H7 (cell line): ENCODE measurements around the gene RPUSD3. TPM values are rescaled to one million over a fixed set of nuclear protein-coding genes. Genes with fewer than 3 reads are reported as not detected.
"Not testable (repeated sequence)": the region's sequence is repeated elsewhere in the genome, so short reads cannot be mapped to it uniquely, and the experiment has no call there.

Source experiments
- DNase-seq: peaks from one replicate; pipeline ENCODE4 v3.0.0; 2012
- H3K27me3 ChIP-seq: 2 replicates; pipeline ENCODE4 v1.6.0; 2011; ENCODE audit warnings: mild to moderate bottlenecking, low read length; ENCODE audit not compliant: control insufficient read depth, insufficient read depth
- H3K36me3 ChIP-seq: replicated peaks from 2 replicates; pipeline ENCODE4 v1.5.1; 2011; ENCODE audit warnings: low read length; ENCODE audit not compliant: control insufficient read depth, insufficient read depth
- H3K4me3 ChIP-seq: 2 replicates; pipeline ENCODE4 v1.5.1; 2011; ENCODE audit warnings: low read depth, mild to moderate bottlenecking, control low read depth, low read length, moderate library complexity; ENCODE audit not compliant: insufficient read depth
- total RNA-seq: library from RNA; depleted of rRNA; stranded (reverse); fragments of >200 nt; shearing (Covaris generic); gene quantifications from 2 replicates; pipeline ENCODE4 v1.2.3, GENCODE V29; 2014

The RPUSD3 gene
- total RNA-seq, 1 experiment from 2014 or later, result 117 TPM

DNA sequence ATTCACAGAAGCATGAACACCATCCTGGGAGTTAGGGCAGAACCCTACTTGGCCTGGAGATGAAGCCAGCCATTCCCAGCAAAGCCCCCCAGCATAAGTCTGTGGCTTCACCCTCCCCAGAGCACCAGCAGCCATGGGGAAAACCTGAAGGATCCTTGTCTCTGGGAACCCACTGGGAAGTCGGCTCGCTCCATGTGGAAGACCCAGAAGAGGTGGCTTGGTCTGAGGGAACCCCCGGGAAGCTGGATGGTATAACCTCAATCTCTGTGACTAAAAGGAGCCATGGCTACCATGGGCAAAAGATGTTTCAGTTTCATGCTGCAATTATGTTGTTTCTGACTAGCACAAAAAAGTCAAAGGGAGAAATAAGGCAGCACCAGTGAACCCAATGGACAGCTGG lies 11.8 kb upstream of the RPUSD3 start:
- H3K27me3 ChIP-seq, result no peaks in the 10 kb centered on the region
- H3K36me3 ChIP-seq, result no peaks in the 10 kb centered on the region
- DNase-seq, result no peak
- no peak overlapping the region for H3K4me3 ChIP-seq

DNA sequence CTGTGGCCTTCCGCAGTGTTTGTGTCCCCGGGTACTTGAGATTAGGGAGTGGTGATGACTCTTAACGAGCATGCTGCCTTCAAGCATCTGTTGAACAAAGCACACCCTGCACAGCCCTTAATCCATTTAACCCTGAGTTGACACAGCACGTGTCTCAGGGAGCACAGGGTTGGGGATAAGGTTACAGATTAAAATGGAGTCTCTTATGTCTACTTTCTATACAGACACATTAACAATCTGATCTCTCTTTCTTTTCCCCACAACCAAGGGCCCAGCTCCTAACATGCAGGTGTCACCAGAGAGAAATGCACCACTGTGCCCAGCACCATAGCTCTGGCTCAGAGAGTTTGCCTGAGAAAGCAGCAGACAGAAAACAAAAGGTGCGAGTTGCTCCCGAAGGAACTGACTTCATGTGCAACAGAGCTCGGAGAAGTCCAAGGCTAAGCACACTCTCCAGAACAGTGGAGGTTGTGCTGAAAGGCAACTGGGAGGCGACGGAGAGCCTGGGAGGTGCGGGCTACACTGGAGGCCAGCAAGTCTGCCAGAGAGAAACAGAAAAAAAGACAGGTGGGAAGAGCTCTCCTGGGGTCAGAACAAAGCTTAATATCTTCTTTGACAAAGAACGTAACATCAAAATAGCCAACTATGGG lies 10.6 kb upstream of the RPUSD3 start:
- not testable (repeated sequence) for DNase-seq, H3K4me3 ChIP-seq, H3K36me3 ChIP-seq

DNA sequence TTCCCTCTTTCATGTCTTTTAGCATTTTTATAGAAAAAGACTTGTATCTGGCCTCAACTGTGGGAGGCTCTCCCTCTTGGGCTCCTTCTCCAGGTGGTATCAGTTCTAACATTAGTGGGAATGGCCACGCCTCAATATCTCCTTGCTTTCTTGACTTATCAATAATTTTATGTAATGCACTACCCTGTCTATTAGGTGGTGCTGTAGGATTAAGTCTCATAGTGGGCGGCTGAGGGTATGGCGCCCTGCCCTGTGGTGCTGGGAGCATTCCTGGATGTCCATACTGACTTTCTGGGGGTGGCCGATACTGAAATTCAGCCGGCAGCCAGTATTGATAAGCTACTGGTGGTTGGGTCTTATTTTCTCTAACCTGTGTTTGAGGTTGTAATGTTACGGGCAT lies 8.7 kb upstream of the RPUSD3 start:
- no peaks in the 10 kb centered on the region for H3K36me3 ChIP-seq
- H3K27me3 ChIP-seq, result no peaks in the 10 kb centered on the region
- DNase-seq, result no peak
- H3K4me3 ChIP-seq, result no peak overlapping the region

More for the DNA sequence above, 10.6 kb upstream of the RPUSD3 start:
- H3K27me3 ChIP-seq, result not testable (repeated sequence)

DNA sequence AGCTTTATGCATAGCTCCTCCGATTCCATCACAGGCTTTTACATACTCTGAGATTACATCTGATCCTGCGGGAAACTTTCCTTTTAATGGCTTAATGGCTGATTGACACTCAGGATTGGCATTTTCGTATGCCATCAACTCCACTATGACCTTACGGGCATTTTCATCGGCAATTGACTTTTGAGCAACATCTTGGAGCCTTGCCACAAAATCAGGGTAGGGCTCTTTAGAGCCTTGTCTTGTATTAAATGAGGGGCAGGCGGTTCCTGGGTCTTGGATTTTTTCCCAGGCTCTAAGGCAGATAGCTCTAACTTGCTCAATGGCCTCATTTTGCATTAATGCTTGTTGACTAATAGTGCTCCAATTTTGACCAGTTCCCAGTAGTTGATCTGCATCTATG lies 8.1 kb upstream of the RPUSD3 start:
- not testable (repeated sequence) for DNase-seq, H3K27me3 ChIP-seq, H3K36me3 ChIP-seq, H3K4me3 ChIP-seq

DNA sequence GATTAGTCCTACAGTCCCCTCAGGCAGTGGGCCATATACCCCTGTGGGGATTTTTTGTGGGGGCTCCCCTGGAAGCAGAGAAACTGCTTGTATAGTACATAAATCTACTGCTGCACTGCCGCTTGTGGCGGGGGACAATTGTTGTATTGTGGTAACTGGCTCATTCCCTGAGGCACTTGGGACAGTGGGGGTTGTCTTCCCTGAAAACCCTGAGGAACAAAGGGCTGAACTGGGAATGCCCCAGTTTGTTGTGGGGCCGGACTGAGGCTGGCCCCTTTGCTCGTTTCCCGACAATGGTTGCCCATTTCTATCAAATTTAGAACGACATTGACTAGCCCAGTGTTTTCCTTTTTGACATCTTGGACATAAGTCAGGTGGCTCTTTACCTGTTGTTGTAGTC lies 7.6 kb upstream of the RPUSD3 start:
- H3K27me3 ChIP-seq, H3K4me3 ChIP-seq, H3K36me3 ChIP-seq, DNase-seq: not testable (repeated sequence)

DNA sequence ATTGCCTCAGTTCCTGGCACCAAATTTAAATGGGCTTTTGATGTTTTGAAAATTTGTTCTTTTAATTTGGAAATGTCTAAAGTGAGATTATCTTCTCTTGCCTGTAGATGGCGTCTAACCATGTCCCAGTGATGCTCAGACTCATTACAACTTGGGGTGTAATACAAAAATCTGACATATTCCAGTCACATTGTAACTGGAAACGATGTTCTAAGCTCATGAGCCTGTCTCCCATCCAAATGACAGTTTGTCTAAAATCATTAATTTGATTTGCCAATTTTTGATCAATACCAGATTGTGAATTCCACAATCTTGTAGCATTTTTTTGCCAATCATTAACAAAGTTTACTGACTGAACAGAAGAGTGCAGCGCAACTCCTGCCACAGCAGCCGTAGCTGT lies 5.1 kb upstream of the RPUSD3 start:
- not testable (repeated sequence) for DNase-seq, H3K4me3 ChIP-seq, H3K27me3 ChIP-seq, H3K36me3 ChIP-seq

DNA sequence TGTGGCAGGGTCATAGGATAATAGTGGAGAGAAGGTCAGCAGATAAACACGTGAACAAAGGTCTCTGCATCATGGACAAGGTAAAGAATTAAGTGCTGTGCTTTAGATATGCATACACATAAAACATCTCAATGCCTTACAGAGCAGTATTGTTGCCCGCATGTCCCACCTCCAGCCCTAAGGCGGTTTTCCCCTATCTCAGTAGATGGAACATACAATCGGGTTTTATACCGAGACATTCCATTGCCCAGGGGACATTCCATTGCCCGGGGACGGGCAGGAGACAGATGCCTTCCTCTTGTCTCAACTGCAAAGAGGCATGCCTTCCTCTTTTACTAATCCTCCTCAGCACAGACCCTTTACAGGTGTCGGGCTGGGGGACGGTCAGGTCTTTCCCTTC lies 4.1 kb upstream of the RPUSD3 start:
- not testable (repeated sequence) for DNase-seq, H3K27me3 ChIP-seq, H3K4me3 ChIP-seq, H3K36me3 ChIP-seq

DNA sequence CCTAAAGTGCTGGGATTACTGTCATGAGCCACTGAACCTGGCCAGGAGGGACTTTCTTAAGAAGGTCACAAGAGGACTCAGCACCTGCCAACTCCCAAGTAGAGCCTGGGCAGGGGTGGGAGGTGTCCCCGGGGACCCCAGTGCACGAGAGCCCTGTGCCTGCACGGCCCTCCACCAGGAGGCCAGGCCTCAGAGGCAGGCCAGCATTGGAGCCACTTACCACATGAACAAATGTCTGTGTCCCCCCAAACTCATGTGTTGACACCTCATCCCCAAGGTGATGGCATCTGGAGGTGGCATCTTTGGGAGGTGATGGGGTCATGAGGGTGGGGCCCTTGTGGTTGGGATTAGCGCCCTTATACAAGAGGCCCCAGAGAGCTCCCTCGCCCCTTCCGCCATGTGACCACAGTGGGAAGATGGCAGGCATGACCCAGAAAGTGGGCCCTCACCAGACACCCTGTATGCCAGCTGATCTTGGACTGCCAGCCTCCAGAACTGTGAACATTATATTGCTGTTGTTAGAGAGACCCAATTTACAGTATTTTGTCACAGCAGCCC lies 3.2 kb upstream of the RPUSD3 start:
- no peaks in the 10 kb centered on the region for H3K27me3 ChIP-seq
- H3K36me3 ChIP-seq, result peaks cover under 1% of the 10 kb centered on the region
- DNase-seq, result no peak
- no peak overlapping the region for H3K4me3 ChIP-seq

DNA sequence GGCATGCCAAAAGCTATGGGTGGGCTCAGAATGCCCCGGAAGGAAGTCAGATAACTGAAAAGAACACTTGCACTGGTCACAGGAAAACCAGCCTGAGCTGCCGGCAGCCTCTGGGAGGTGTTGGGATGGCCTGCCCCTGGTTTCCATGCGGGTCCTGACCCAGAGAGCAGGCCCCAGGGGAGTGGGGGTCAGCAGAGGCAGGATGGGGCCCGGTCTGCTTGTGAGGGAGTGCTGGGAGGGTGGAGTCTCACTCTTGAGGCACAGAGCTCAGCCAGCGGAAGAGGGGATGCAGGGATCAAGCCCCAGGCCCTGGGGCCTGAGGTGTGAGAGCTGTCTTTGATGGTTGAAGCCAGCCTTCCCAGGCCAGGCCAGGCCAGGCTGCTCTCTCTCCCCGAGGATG lies 2.4 kb upstream of the RPUSD3 start:
- peaks cover 8% of the 10 kb centered on the region for H3K36me3 ChIP-seq
- H3K4me3 ChIP-seq, result no peak overlapping the region
- DNase-seq, result peak; percentile 24
- H3K27me3 ChIP-seq, result no peaks in the 10 kb centered on the region

DNA sequence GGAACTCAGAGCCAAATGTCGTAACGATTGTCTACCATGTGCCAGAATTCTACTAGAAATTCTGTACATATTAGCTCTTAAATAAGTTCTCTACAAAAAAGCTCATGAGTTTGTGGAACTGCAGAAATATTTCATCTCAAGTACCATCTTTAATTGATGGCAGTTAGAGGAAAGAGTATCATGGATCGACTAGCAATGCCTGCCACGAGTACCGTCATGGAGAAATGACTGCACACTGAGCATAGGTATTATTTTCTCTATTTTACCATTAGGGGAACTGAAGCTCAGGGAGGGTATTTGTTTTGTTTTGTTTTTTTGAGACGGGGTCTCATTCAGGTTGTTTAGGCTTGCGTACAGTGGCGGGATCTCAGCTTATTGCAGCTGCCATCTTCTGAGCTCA lies 2.8 kb downstream of the RPUSD3 start:
- Histone ChIP-seq H3K4me3 (no peak overlapping the region), H3K36me3 (peaks cover 26% of the 10 kb centered on the region), H3K27me3 (no peaks in the 10 kb centered on the region)
- DNase-seq, result no peak

DNA sequence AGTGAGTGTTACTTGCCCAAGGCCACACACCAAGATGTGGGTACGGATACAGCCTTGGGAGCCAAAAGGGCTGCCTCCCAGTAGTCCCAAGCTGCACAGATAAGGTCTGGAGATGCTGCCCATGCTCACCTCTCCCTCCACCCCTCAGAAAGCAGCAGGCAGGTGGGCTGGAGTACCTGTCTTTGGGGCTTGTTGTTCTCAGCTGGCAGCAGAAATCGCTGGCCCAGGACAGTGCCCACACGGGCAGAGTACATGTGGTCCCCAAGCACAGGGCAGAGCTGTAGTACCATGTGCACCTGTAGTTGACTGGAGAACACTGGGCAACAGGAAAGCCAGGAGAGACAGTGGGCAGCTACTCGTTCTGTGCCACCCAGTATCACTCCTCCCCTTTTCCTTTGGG lies 5.0 kb downstream of the RPUSD3 start:
- H3K4me3 ChIP-seq, result no peak overlapping the region
- no peak for DNase-seq
- H3K27me3 ChIP-seq, result no peaks in the 10 kb centered on the region
- peaks cover 28% of the 10 kb centered on the region for H3K36me3 ChIP-seq

DNA sequence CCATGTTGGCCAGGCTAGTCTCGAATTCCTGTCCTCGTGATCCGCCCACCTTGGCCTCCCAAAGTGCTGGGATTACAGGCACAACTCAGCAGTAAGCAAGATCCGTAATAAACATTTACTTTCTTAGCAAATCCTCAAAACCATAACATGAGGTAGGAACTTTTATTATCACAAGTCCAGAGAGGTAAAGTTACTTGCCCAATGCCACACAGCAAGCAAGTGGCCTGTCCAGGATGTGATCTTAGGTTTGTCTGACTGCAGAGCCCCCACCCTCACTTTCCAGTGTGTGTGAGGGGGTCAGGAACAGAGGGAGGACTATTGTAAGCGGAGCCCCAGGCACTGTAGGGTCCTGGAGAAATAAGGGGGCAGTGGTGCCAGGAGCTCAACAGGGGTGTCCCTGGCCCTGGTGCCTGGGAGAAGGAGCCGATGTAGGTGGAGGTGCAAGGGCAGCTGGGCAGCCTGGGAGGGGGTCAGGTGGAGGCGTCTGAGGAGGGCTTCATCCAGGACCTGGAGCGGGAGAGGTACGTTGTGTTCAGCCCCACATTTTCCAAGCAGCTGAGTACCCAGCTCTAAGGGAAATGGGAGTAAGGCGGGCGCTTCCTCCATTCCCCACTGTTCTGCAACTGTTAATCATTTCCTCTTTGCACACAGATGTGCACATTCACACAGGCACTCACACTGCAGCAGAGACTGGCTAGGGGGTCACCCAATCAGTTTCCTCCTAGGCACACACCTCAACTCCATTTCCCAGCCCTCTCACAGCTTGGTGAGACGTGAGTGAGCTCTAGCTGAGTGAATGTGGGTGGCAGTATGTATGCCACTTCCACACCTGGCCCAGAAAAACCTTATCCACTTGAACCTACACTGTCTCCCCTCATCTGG lies 5.9 kb downstream of the RPUSD3 start:
- no peaks in the 10 kb centered on the region for H3K27me3 ChIP-seq
- DNase-seq, result no peak

DNA sequence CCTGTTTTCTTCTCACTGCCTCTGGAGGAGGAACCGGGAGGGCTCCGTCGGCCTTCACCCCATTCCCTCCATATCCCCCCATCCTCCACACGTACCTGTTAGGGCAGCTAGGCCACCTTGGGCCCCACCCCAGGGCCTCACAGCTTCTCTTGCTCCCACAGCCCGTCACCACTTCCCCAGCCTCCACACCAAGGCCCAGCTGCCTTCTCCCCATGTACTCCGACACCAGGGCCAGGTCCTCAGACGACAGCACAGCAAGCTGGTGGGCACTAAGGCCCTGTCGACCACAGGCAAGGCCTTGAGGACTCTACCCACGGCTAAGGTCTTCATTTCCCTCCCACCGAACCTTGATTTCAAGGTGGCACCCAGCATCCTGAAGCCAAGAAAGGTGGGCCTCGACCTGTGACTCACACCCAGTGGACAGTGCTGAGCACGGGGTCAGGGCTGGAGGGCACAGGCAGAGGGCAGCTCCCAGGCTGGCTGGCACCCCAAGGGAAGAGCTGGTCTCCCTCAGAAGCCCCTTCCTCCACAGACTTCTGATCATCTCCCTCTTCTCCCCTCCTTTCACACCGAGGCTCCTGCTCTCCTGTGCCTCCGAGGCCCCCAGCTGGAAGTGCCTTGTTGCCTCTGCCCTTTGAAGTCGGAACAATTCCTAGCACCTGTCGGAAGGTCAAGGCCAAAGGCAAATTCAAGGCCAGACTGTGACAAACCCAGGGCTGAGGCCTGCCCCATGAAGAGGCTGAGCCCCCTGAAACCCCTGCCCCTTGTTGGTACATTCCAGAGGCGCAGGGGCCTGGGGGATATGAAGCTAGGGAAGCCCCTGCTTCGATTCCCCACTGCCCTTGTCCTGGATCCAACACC lies 9.1 kb downstream of the RPUSD3 start:
- Histone ChIP-seq H3K27me3 (no peaks in the 10 kb centered on the region), H3K36me3 (peaks cover 12% of the 10 kb centered on the region), H3K4me3 (no peak overlapping the region)
- DNase-seq, result no peak

More for the DNA sequence above, 5.9 kb downstream of the RPUSD3 start:
- no peak overlapping the region for H3K4me3 ChIP-seq
- peaks cover 28% of the 10 kb centered on the region for H3K36me3 ChIP-seq

DNA sequence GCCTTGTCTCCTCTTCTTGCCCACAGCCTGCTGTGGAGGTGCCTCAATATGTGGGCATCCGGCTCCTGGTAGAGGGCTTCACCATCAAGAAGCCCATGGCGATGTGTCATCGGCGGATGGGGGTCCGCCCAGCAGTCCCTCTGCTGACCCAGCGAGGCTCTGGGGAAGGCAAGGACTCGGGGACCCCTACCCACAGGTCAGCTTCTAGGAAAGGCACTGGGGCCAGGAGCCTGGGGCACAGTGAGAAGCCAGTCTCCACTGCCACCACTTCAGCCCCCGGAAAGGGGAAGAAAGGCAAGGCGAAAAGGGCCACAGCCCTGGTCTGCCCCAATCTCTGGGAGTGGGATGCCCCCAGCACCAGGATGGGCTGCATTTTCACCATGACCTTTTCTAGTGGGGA lies 10.7 kb downstream of the RPUSD3 start:
- Histone ChIP-seq H3K27me3 (no peaks in the 10 kb centered on the region), H3K36me3 (peaks cover 2% of the 10 kb centered on the region), H3K4me3 (no peak overlapping the region)
- DNase-seq, result no peak
